ENCODE results near the gene SNAPC1.

The SNAPC1 gene

DNA sequence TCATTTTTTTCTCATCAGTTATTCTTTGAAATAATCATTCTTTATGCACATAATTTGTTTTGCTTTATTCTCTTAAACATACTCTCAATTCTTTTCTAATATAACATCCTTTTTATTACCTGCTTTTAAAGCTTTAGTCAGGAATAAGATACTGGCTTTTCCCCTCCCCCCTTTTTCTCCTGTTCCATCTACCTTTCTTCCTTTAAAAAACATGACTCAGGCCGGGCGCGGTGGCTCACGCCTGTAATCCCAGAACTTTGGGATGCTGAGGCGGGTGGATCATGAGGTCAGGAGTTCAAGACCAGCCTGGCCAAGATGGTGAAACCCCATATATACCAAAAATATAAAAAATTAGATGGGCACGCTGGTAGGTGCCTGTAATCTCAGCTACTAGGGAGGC is 41.5 kb upstream of the SNAPC1 start:
- no peak for DNase-seq (ENCODE audit: low read depth)
- H3K4me3 ChIP-seq (ENCODE audit: low read length): no peak overlapping the region
- TF ChIP-seq, protein P1, sequence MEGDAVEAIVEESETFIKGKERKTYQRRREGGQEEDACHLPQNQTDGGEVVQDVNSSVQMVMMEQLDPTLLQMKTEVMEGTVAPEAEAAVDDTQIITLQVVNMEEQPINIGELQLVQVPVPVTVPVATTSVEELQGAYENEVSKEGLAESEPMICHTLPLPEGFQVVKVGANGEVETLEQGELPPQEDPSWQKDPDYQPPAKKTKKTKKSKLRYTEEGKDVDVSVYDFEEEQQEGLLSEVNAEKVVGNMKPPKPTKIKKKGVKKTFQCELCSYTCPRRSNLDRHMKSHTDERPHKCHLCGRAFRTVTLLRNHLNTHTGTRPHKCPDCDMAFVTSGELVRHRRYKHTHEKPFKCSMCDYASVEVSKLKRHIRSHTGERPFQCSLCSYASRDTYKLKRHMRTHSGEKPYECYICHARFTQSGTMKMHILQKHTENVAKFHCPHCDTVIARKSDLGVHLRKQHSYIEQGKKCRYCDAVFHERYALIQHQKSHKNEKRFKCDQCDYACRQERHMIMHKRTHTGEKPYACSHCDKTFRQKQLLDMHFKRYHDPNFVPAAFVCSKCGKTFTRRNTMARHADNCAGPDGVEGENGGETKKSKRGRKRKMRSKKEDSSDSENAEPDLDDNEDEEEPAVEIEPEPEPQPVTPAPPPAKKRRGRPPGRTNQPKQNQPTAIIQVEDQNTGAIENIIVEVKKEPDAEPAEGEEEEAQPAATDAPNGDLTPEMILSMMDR (conservative IDR thresholded peaks at IDR 0.05; ENCODE audit: low read length): no peak

DNA sequence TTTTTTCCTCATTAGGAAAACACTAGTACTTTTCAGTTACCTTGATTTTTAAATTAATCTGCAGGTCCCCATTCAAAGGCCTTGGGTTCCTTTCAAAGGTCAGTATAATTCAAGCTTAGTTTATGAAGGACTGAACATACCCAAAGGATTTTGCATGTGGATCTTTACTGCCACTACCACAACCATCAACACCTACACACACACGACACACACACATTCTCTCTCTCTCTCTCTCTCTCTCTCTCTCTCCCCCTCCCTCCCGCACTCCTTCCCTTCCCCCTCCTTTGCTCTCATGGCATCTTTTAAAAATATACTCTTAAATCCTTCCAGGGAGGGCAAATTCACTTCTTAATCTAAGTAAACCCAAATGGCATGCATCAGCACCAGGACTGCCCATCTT is 38.1 kb upstream of the SNAPC1 start:
- TF ChIP-seq, protein P1 (conservative IDR thresholded peaks at IDR 0.05; ENCODE audit: low read length): no peak
- DNase-seq (ENCODE audit: low read depth): no peak

DNA sequence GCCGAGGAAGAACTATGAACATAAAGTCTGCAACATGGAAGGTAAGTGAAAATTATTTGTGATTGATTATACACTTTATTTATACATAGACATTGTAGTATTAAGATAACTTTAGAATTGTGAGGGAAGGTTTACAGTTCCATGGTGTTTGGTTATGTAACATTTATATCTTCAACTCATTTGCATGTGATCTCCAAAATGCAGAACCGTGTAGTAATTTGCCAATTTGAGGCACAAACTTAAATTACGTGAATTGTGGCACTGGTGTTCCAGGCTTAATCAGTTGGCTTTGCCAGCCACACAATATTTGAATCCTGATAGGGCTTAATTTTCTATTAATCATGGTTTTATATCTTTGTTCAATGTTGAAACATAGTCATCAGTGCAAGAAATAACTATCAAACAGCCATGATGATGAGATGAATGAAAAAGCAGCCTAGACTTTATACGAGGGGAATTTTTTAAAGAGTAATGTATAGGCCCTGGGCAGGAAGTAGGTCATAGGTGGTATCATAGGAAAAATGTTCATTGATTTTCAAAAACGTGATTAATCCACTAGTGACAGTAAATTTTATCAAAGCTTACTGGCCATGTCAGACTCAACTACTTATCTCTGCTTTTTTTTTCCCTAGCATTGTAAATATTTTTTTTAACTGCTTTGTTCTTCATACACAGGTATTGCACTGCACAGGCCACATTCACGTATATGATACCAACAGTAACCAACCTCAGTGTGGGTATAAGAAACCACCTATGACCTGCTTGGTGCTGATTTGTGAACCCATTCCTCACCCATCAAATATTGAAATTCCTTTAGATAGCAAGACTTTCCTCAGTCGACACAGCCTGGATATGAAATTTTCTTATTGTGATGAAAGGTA is 35.2 kb upstream of the SNAPC1 start:
- TF ChIP-seq, protein P1 (conservative IDR thresholded peaks at IDR 0.05; ENCODE audit: low read length): no peak
- no peak for DNase-seq (ENCODE audit: low read depth)
- no peak overlapping the region for H3K4me3 ChIP-seq (ENCODE audit: low read length)

More for the DNA sequence above, 38.1 kb upstream of the SNAPC1 start:
- H3K4me3 ChIP-seq (ENCODE audit: low read length): no peak overlapping the region

DNA sequence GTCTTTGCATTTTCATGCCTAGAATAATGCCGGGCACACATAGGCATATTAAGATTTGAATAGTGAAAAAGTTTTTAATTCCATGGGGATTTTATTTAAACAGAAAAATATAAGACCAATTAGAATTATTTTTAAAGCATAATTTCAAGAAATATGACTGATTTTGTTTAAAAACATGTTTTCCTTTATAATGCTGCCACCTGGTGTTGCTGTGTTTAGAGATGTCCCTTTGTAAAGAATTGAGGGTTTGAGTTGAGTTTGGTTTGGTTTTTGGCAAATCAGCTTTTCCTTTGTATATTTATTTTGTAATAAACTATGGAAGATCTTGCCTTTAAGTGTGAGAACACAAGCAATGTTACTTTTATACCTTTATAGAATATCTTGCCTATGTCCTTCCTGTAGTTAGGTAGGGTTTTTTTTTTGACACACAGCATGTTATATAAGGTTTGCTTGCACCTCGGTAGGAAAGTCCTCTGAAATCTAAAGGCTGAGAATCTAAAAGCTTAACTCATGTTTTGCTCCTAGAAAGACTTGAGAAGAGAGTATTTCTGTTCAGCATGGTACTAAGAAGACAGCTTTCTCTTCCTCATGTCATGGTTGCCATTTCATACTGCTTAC is 31.4 kb upstream of the SNAPC1 start:
- H3K4me3 ChIP-seq (ENCODE audit: low read length): no peak overlapping the region
- TF ChIP-seq, protein P1 (conservative IDR thresholded peaks at IDR 0.05; ENCODE audit: low read length): peak; percentile 40
- DNase-seq (ENCODE audit: low read depth): no peak

DNA sequence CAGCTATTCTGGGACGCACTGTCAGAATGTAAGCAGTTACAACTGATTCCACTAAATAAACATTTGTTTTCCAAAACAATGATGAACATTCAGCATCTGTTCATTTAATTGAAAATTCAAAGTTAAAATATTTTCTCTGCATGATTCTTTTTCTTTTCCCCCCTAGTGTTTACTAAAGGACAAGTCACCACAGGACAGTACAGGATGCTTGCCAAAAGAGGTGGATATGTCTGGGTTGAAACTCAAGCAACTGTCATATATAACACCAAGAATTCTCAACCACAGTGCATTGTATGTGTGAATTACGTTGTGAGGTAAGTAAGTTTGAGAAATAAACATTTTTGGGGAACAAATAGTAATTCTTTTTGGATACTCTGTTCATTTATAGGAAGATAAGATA is 28.2 kb upstream of the SNAPC1 start:
- TF ChIP-seq, protein P1 (conservative IDR thresholded peaks at IDR 0.05; ENCODE audit: low read length): peak; percentile 15; the same call in 1 of the 2 replicates
- DNase-seq (ENCODE audit: low read depth): no peak
- no peak overlapping the region for H3K4me3 ChIP-seq (ENCODE audit: low read length)

DNA sequence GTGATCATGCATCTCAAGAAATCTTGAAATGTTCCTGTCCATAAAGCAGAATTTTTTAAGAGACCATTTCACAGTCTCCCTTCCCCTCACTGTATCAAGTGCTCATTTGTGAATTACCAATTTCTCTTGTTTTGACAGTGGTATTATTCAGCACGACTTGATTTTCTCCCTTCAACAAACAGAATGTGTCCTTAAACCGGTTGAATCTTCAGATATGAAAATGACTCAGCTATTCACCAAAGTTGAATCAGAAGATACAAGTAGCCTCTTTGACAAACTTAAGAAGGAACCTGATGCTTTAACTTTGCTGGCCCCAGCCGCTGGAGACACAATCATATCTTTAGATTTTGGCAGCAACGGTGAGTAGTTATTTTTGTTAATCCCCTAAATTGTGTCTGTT is 25.5 kb upstream of the SNAPC1 start:
- TF ChIP-seq, protein P1 (conservative IDR thresholded peaks at IDR 0.05; ENCODE audit: low read length): no peak
- H3K4me3 ChIP-seq (ENCODE audit: low read length): no peak overlapping the region
- DNase-seq (ENCODE audit: low read depth): no peak

DNA sequence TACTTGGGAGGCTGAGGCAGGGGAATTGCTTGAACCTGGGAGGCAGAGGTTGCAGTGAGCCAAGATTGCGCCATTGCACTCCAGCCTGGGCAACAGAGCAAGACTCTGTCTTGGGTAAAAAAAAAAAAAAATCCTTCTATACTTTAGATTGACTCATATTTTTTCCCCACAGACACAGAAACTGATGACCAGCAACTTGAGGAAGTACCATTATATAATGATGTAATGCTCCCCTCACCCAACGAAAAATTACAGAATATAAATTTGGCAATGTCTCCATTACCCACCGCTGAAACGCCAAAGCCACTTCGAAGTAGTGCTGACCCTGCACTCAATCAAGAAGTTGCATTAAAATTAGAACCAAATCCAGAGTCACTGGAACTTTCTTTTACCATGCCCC is 24.3 kb upstream of the SNAPC1 start:
- DNase-seq (ENCODE audit: low read depth): no peak
- H3K4me3 ChIP-seq (ENCODE audit: low read length): no peak overlapping the region

More for the DNA sequence above, 24.3 kb upstream of the SNAPC1 start:
- TF ChIP-seq, protein P1 (conservative IDR thresholded peaks at IDR 0.05; ENCODE audit: low read length): no peak

Data from AG10803 (cell line).